Hematopoietic multipotent progenitor cell treated with erythropoietin and hydrocortisone succinate and interleukin-3 and kit ligand, for 4 days (in vitro differentiated cells): ENCODE results near the gene ZNF184.

Experiments
- DNase-seq: peaks from one replicate; pipeline ENCODE4 v3.0.0-alpha.2; 2015

ZNF184 gene

DNA sequence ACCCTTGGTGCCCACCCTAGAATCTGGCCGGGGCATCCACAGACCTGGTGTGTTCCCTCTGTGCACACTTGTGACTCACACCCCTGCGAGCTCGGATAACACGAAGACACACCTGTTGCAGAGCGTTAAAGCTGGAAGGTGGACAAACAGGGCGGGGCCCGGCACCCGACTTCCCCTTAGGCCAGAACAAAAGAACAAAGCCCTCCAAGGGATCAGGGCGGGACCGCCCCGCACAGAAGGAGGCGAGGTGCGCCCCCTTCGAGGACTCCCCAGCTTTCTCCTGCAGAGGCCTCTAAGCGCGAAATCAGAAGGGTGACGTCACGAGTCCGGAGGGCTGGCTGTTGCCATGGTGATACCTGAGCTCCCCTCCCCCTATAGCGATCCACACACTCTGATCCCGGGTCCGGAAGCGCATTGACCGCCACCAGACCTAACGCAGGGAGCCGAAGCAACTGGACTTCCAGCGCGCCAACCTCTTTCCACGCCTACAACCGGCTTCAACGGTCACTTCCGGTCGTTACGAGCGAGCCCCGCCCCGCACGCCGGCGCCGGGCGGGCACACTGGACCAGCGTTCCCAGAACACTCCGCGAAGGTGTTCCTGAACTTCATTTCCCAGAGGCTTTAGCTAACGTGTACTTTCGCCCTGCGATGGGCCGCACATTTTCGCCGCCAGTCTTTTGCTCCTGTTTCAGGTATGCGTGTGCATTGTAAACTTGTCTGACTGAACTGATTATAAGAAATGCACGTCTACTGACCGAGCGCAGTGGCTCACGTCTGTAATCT is at the start of gene ZNF184:
ZNF184 (minus strand) TSS at position 489 of the 784 bp plus-strand sequence. CDS start 811 bp downstream, outside the sequence.
- DNase-seq: peak; percentile 98

DNA sequence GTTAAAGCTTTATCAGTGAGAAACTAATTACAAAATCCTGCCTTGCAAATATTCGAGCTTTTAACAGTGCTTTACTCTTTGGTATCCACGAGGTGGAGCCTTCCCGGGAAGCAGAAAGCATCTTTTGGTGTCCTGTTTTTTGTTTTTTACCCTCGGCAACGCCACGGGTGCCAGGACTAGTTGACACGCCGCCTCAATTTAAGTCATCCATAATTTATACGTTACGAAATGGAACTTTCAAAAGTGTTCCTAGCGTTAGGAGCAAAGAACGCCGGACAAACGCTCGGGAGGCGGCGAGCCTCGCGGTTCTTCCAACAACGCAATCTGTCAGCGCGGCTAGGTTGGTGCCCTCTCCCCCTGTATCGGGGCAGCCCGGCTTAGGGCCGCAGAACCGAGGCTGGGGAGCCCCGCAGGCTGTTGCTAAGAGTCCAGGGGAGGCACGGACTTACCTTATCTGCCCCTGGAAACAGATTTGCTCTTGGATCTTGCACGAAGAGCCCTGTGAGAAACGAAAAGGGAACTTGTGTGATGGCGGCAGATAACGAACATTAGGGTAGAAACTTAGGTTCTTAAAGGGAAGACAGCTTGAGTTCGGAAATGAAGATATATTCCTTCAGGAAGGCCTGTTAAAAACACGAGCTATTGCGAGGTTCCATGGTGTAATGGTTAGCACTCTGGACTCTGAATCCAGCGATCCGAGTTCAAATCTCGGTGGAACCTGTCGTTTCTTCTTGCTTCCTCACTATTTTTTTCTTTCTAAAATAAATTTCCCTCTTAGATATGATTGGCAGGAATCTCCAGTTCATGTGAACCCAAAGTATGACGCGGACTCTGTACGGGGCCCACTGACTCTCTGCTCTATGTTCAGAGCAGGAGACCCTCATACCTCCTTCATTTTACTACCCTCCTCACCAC is 46.2 kb upstream of the ZNF184 start:
- peak; percentile 93 for DNase-seq

DNA sequence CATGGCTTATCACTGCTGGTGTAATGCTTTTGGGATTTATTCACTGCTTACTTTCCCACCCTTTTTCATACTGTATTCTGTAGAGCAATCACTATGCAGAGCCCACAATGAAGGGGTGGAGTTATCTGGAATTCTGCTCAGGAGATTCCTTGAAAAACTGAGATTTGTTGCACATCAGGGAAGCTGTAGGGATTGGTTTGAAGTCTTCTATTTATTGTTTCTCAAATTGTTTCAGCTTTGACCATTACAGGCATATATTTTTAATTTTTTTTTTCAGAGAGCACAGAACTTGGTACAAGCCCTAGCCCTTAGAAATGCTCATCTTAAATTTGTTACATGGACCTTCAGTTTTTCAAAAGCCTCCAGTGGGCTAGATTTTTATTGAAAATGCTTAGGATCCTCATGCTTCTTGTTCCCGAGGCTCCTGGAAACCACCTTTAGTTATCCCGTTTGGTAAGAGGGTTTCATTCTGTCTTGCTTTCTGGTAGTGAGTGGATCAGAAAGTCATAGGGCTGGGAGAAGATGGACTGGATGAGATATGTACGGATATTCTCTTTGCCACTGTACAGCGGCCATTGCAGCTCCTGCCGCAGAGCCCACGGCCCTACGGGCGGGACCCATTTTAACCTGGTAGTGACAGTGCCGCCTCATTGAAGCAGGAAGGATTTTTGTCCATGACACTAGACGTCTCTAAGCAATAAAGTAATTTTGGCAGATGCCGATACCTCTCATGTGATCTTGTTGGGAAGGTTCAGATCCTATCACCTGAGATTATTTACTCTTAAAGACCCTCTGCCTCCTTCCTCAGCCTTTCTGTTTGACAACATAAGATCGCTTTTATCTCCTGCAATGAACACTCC is 45.3 kb upstream of the ZNF184 start:
- DNase-seq: peak; percentile 41

DNA sequence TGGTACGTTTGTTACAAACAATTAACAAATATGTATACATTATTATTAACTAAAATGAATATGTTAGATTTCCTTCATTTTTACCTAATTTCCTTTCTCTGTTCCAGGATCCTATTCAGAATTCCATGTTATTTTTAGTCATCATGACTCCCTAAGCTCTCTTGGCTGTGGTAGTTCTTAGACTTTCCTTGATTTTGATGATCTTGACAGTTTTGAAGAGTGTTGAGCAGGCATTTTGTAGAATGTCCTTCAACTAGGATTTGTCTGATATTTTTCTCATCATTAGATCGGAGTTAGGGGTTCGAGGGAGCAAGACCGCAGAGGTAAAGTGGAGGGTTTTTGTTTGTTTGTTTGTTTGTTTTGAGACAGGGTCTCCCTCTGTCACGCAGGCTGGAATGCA is 44.3 kb upstream of the ZNF184 start:
- DNase-seq: no peak

DNA sequence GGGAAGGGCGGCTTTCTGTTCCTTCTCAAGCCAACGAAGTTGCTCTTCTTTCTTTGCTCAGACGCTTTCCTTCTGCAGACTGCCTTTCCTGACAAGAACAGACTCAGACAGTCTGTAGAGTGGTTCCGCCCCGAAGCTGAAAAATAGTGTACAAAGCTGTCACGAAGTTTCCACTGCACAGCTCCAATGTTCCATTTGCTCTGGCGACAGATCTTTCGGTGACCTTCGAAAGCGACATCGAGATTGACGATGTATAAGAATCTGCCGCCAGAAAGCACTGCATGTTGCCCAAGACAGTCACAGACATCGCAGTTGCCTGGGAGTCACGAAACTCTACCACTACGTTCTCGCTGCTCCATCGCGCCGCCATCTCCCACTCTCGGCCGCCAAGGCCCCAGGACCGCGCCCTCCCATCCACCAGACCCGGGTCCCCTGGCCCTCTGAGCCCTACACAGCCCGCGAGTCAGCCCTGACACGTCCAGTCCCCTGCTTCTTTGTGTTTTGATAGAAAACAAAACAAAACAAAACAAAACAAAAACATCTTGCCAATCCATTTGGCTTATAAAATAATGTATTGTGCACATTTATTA is 42.1 kb upstream of the ZNF184 start:
- DNase-seq: no peak

DNA sequence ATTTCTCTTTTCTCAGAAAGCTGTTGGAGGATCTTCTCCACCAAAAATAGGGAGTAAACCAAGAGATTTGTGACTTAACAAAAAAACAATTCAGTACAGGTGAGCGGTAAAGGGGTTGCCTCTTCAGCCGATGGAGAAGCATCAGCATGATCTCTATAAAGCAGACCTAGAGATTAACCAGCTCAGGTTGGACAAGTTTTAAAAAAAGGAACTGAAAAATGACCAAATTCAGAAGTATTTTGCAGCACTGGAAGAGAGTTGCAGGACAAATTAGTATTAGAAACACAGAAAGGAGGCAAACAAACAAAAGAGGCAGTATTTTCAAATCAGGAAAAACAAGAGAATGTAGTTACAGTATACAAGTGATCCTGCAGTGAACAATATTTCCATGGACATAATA is 39.6 kb upstream of the ZNF184 start:
- no peak for DNase-seq

DNA sequence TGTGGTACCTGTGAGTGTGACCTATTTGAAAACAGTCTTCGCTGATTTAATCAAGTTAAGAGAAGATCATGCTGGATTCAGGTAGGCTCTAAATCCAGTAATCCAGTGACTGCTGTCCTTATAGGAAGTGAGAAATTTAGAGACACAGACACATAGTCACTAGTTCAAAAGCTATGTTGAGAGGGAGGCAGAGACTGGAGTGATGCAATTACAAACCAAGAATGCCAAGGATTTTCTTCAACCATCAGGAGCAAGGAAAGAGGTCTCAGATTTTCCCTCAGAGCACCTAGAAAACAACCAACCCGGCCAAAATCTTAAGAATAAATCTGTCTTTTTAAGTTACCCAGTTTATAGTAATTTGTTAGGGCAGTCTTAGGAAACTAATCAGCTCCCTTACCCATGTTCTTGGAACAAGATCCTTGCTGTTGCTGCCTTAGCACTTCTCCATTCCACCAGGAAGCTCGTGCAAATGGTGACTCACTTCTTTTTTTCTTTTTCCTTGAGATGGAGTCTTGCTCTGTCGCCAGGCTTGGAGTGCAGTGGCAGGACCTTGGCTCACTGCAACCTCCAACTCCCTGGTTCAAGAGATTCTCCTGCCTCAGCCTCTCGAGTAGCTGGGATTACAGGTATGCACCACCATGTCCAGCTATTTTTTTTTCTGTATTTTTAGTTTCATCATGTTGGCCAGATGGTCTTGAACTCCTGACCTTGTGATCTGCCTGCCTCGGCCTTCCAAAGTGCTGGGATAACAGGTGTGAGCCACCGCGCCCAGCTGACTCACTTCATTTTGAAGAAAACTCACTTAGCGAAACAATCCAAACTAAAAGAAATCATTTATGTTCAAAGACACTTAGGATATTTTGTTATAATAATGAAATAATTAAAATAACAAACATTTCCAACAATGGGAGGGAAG is 34.4 kb upstream of the ZNF184 start:
- no peak for DNase-seq

DNA sequence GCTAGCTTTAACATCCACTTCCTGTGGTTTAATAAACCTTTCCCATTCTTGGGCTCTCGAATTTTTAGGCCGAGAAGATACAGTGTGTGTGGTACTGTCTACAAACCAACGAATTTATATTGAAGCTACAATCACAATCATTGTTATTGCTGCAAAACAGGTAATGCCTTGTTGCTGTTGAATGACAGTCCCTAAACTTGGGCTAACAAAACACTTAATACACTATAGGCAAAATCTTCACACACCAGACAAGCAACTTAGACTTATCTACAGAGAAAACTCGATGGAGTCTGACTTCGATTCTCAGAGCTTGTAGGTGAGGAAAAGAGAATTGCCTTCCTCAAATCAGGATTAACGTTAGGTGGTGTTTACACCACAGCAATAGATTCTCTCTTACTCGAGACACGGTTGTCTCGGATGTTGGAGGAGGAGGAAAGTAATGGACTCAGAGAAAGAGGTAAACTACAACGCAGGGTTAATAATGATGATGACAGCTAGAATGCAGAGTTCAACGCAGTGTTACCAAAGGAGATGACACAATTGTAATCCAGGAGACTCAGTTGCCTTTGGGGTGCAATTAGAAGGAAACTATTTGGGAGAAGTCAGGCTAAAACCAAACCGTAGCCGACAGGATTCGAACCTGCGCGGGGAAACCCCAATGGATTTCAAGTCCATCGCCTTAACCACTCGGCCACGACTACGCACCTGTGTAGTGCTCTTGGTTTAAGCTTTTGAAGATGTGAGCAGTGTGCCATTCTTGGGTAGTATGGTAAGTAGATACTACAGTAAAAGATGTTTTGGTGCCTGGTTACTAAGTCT is 32.5 kb upstream of the ZNF184 start:
- peak; percentile 59 for DNase-seq

DNA sequence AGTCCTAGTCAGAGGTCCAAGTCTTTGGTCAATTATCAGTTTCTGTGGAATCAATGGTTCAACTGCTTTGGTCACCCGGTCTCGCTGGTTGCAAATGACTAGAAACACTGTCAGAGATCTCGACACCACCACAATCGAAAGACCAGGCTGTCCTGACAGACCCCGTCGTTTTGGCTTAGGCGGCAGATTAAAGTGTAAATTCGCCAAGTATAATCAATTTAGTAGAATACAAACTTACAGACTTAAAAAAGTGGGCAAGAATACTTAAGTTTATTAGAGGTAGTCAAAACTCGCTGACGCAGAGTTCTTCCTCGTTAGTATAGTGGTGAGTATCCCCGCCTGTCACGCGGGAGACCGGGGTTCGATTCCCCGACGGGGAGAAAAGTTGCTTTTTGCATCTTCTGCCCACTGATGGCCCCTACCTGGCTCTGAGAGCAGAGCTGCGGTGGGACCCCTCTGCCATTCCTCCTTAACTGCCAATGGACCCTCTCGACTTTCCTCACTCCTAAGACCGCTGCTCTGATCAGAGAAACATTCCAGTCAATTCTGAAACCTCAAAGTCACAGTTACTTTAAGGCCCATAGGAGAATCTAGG is 30.6 kb upstream of the ZNF184 start:
- DNase-seq: peak; percentile 89

DNA sequence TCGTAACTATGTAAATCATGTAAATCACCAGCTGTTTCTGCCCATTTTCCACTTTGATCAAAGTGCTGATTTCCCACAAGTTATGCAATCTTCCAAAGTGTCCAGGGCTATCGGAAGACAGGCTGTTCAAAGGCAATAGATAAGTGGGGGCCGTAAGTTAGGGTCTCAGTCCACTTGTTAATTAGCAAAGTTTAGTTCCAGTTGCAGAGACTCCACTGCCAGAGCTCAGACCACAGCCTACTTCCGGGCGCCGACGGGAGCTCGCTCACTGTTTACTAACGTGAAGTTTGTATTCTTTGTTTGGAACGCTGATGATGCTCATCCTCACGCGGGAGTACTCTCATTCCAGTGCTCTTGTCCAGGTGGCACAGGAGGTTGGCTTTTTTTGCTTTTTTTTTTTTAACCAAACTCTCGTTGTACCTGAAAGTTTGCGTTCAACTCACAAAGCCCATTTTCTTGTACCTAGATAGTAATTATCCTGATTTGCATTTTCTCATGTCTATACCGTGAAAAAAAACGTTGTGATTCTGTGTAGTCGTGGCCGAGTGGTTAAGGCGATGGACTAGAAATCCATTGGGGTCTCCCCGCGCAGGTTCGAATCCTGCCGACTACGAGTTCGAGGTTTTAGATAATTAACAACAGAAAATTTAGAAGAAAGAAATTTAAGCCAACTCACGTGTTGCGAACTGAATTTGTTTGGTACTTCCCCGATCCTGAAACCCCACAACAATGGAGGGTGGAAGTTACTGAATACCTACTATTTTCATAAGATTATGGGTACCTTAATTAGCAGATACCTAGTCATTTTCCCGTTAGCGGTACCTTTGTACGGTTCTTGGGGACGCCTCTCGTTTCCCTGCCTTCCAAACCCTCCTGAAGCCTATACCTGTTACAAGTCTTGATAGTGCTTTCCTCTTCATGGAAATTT is 29.9 kb upstream of the ZNF184 start:
- DNase-seq: peak; percentile 90

DNA sequence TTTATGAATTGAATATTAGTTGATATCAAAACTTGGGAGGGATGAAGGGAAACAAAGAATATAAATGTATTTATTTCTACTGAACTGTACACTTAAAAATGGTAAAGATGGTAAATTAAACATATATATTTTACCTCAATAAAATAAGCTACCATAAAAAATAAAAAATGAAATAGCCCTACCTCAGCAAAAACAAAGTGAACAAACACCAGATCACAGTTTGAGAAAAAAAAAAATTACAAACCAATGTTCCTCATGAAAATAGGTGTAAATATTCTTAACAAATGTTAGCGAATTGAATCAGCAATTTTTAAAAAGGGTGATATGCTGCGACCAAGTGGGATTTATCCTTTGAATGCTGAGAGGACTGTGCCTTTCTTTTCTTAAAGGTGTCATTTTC is 28.3 kb upstream of the ZNF184 start:
- no peak for DNase-seq

DNA sequence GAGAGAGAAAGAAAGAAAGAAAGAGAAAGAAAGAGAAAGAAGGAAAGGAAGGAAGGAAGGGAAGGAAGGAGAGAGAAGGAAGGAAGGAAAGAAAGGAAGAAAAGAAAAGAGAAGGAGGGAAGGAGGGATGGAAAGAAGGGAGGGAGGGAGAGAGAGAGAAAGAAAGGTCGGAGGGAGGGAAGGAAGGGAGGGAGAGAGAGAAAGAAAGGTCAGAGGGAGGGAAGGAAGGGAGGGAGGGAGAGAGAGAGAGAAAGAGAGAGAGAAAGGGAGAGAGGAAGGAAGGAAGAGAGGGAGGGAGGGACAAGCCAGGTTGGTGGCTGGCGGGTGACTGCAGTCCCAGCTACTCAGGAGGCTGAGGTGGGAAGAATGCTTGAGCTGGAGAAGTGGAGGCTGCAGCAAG is 27.3 kb upstream of the ZNF184 start:
- DNase-seq: no peak

DNA sequence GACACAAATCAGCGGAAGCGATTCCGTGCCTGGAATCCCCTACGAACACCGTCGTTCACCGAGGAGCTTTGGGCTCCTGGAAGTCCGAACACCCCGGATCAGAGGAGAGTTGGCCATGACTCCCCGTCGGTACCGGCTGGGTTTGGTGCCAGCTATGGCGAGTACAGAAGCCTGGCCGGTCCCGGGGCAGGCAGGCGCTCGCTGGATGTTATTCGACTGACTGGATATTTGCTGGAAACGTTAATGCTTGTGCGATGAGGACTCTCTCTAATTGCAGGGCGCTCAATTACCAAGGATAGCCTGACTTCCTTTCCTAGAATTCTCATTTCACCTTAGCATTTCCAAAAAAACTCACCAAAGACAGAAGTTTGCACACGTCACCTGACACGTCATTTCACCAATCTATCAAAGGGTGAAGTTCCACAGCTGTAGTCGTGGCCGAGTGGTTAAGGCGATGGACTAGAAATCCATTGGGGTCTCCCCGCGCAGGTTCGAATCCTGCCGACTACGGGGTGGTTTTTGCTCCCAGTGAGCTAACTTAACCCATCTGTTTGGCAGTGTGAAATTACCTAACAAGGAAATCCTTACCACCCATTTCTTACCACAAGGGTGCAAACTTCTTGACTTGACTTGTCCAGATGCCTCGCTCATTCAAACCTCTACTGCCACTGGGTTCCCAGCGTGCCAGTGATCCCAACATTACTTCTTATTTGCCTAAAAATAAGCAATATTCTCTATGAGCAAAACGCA is 22.7 kb upstream of the ZNF184 start:
- DNase-seq: peak; percentile 83

DNA sequence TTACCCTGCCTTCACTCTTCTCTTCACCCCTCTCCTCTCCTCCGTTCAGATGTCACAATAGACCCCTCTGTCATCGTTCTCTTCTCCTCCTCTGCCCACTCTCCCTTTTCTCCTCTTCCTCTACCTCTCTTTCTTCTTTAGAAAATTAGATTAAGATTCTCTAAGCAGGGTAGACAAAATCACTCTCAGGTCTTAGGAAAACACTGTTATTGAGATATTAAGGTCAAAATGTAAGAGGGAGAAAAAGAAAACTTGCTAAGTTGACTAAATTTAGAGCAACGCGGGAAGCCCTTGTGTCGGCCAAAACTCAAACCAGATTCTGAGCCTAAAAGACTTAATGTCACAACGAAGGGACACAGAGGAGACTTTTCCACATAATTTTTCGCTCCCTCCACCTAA is 22.1 kb upstream of the ZNF184 start:
- no peak for DNase-seq

DNA sequence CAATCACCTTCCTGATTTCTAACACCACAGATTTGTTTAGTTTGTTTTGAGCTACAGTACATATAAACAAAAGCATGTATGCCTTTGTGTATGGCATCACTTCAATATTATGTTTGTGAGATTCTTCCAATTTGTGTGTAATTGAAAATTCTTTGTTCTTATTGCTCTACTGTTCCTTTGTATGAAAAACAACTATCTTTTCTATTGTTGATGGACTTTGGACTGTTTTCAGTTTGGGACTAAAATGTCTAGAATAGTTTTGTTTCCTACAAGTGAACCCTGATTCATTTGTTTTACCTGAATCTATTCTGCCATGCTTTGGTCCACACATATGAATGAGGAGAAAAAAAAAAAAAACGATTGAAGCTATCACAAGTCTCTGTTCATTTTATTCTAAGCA is 21.2 kb upstream of the ZNF184 start:
- no peak for DNase-seq

DNA sequence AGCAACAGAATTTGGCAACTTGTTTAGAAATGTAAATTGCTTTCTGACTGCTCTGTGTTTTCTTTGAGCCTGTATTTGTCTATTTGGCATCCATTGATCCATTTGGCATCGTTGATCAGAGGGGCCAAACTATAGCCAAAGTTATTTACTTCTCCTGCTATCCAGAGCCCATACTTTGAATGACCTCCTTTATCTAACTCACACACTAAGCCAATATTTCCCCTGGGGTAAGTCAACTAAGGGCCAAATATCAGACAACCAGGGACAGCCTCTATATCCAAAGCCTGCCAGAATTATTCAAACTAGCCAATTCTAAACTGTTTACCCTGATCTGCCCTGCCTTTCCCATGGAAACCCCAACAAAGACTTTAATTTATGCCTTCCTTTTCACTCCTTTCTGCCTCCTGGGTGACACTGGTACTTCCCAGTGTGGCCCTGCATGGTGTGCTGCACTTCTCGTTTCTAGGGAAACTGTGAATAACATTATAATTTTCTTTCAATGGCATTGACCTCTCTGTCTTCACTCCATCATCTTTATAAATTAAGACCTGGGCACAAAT is 19.8 kb upstream of the ZNF184 start:
- no peak for DNase-seq

DNA sequence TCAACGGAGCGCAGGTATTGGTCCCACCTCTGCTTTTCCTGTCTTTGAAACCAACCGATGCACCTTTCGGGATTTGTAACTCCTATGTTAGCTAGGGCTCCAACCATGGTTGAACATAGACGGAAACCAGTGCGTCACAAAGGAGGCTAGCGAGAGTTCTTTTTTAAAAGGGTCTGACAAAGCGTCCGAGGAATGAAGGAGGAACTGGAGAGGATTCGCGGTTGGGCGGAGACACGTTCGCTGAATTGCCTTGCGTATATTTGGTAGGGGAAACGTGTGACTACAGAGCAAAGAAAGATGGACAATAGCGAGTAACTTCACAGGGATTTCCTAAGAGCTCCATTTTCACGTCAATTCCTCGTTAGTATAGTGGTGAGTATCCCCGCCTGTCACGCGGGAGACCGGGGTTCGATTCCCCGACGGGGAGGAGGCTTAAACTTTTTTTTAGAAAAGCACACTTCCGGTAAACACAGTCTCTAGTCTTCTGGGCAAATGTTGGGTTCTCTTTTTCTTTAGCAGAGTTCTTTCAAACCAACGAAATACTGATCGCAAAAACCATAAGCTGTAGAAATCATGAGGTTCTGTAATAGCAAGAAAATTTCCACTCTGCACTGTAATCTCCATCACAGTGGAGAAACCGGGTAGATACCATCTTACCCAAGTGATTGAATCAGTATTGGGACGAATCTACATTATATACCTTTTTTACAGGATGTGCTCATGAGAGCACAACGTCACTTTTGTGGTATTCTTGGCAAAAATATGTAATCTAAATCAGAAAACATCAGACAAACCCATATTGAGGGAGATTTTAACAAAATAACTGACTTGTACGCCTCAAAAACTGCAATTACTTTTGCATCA is 6.6 kb upstream of the ZNF184 start:
- DNase-seq: peak; percentile 94
